Adrenal gland (tissue), 5 donors: ENCODE results near the gene SBF2.

Source experiments
- CTCF ChIP-seq, 6 experiments: fragments of 450-650 bp in 4 of 6; fragments of 200-600 bp in 2 of 6; sonication (generic) in 1 of 6; IDR thresholded peaks; 1 replicate in 5 of 6; 2 replicates in 1 of 6; pipeline versions ENCODE4 v1.5.1 to v1.8.0; 2016 to 2021; ENCODE audit warnings: antibody characterized with exemption in 6 of 6, mild to moderate bottlenecking in 2 of 6, moderate library complexity in 1 of 6
- POLR2A ChIP-seq, 2 donors: fragments of 450-650 bp; IDR thresholded peaks; one replicate each; pipeline ENCODE4 v1.6.1; 2017; ENCODE audit warnings: antibody characterized with exemption in 2 of 2, mild to moderate bottlenecking in 2 of 2, moderate library complexity in 1 of 2
- donor health status: DM: no; HTN: no; CAD: no.

DNA sequence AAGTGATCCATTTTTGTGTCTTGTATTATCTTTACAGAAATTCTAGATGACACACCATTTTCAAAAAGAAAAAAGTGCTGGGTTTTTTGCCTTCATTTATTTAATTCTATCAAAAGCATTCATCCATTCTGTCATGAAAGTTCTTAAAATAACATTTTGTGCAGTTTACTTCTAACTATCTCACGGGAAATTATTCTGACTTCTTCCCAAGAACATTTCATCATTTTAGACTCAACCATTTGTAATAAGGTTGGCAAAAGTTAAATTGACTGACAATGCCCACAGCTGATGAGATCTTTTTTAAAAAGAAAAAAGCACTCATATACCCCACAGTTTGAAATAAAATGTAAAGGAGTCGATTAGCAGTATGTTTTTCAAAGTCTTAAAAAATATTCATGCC is 68.5 kb downstream of the SBF2 start:
- TF ChIP-seq CTCF (IDR thresholded peaks at IDR 0.05) = no peak
- TF ChIP-seq POLR2A (IDR thresholded peaks at IDR 0.05) = no peak
